Measurements from ENCODE around the gene ZDHHC7. TPM values are rescaled to one million over a fixed set of nuclear protein-coding genes. Genes with fewer than 3 reads are reported as not detected.

The ZDHHC7 gene
- total RNA-seq, 1 donor from 2014 or later = 53.4 TPM

DNA sequence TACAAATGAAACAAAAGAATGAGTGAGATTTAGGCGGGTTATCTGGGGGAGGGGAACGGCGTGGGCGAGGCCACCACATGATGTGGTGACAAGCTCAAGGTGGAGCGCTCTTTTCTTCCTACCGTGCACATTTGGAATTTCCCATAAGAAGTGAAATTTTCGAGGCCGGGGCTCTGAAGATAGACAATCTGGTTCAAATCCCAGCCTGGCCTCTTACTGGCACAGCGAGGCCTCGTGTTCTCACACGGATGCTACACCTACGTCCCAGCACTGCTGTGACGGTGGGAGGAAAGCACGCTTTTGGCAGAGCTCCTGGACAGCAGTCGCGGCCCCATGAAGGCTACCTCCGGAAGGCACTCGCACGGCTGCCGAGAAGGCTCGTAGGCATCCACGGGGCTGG is 25.2 kb downstream of the ZDHHC7 start:
- Histone ChIP-seq H3K4me3 (ENCODE audit: low read depth, low read length) (no peak overlapping the region), H3K27me3 (ENCODE audit: control insufficient read depth, insufficient read depth, low read length) (no peaks in the 10 kb centered on the region), H3K36me3 (ENCODE audit: control insufficient read depth, insufficient read depth, low read length) (peaks cover 2% of the 10 kb centered on the region)
- no peak for TF ChIP-seq CTCF (IDR thresholded peaks at IDR 0.05; ENCODE audit: insufficient read depth, low read length, poor library complexity, severe bottlenecking)
- no peak for DNase-seq (ENCODE audit: low read depth)

GRCh38 chr16:84985079-84986065 is 26.0 kb downstream of the ZDHHC7 start:
- TF ChIP-seq CTCF (IDR thresholded peaks at IDR 0.05; ENCODE audit: insufficient read depth, low read length, poor library complexity, severe bottlenecking) = no peak
- peaks cover 2% of the 10 kb centered on the region for H3K36me3 ChIP-seq (ENCODE audit: control insufficient read depth, insufficient read depth, low read length)
- no peaks in the 10 kb centered on the region for H3K27me3 ChIP-seq (ENCODE audit: control insufficient read depth, insufficient read depth, low read length)
- DNase-seq (ENCODE audit: low read depth) = no peak
- no peak overlapping the region for H3K4me3 ChIP-seq (ENCODE audit: low read depth, low read length)

DNA sequence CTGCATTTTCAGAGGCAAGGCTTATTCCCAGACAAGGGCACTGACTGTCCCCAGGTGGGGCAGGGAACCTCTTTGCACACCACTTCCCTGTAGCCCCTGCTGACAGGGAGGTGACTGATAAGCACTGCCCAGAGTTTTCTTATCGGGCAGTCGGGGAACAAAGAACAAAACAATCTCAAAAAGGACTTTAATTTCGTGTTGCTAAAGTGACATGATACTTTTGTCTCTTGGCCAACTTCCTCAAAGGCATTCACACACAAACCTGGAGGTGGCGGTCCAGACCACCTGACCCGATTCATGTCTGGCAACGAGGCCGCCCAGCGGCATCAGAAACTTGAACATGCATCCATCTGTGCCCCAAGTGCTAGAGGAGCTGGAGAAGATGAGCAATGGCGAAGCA is 28.9 kb downstream of the ZDHHC7 start:
- no peak for DNase-seq (ENCODE audit: low read depth)
- Histone ChIP-seq H3K27me3 (ENCODE audit: control insufficient read depth, insufficient read depth, low read length) (no peaks in the 10 kb centered on the region), H3K36me3 (ENCODE audit: control insufficient read depth, insufficient read depth, low read length) (no peaks in the 10 kb centered on the region), H3K4me3 (ENCODE audit: low read depth, low read length) (no peak overlapping the region)
- no peak for TF ChIP-seq CTCF (IDR thresholded peaks at IDR 0.05; ENCODE audit: insufficient read depth, low read length, poor library complexity, severe bottlenecking)

- TF ChIP-seq CTCF (IDR thresholded peaks at IDR 0.05; ENCODE audit: insufficient read depth, low read length, poor library complexity, severe bottlenecking) = no peak
- H3K27me3 ChIP-seq (ENCODE audit: control insufficient read depth, insufficient read depth, low read length) = no peaks in the 10 kb centered on the region
- peaks cover 1% of the 10 kb centered on the region for H3K36me3 ChIP-seq (ENCODE audit: control insufficient read depth, insufficient read depth, low read length)
- no peak overlapping the region for H3K4me3 ChIP-seq (ENCODE audit: low read depth, low read length)
- DNase-seq (ENCODE audit: low read depth) = no peak
Observed at GRCh38 chr16:84979516-84979915, 31.8 kb downstream of the ZDHHC7 start.

DNA sequence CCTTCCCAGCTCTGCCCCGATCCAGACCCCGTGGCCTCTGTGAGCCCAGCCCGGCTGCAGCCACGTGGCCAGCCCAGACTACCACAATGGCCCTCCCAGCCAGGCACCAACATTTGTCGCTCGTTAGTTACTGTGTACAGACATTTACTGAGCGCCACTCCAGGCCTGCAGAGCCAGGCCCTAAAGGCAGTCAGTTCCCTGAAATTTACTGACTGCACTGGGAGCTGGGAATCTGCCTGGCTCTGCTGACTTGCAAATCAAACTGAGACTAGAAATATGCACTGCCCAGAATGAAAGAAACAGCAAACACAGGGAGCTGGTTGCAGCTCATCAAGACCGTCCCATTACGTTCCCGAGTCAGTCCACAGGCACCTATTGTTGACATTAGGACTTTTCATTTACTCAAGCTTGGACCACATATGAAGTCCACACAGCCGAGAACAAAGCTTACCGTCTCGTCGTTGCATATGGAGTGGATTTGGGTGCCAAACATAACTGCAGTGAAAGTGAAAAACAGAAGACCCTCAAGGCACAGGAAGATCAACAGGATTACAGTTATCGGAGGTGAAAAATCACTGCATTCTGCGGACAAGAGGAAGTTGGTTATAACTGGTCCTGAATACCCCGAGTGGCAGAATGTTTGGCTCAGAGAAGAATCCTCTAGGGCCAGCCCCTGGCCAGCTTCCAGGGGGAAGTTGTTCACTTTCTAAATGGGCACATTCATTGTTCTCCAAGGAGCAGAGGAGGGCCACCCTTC is 34.5 kb downstream of the ZDHHC7 start:
- H3K36me3 ChIP-seq (ENCODE audit: control insufficient read depth, insufficient read depth, low read length) = peaks cover 1% of the 10 kb centered on the region
- no peak for TF ChIP-seq CTCF (IDR thresholded peaks at IDR 0.05; ENCODE audit: insufficient read depth, low read length, poor library complexity, severe bottlenecking)

More for the DNA sequence above, 34.5 kb downstream of the ZDHHC7 start:
- no peak for DNase-seq (ENCODE audit: low read depth)
- H3K27me3 ChIP-seq (ENCODE audit: control insufficient read depth, insufficient read depth, low read length) = no peaks in the 10 kb centered on the region
- no peak overlapping the region for H3K4me3 ChIP-seq (ENCODE audit: low read depth, low read length)

Data from kidney epithelial cell (primary cell).